Motor neuron (in vitro differentiated cells): Measurements from ENCODE around the gene CD69. TPM values are rescaled to one million over a fixed set of nuclear protein-coding genes. Genes with fewer than 3 reads are reported as not detected.
"Not testable (repeated sequence)": the region's sequence is repeated elsewhere in the genome, so short reads cannot be mapped to it uniquely, and the experiment has no call there.

Source experiments
- ATAC-seq, 8 experiments: fragments of 200-7000 bp; cut with Tn5 transposase; replicated peaks in 6 of 8; 2 replicates each; pipeline ENCODE4 v1.8.0; 2021; ENCODE audit warnings: mild to moderate bottlenecking in 8 of 8, moderate library complexity in 8 of 8
- H3K27ac ChIP-seq, 2 donors: fragments of 250-450 bp; sonication (Bioruptor Pico); 2 replicates each; pipeline ENCODE4 v1.9.0; 2021; ENCODE audit warnings: antibody characterized with exemption in 2 of 2, mild to moderate bottlenecking in 2 of 2, moderate library complexity in 1 of 2
- H3K4me1 ChIP-seq, 2 donors: fragments of 250-450 bp; sonication (Bioruptor Pico); replicated peaks in 1 of 2; 2 replicates each; pipeline ENCODE4 v1.6.1; 2021; ENCODE audit warnings: antibody characterized with exemption in 2 of 2, mild to moderate bottlenecking in 2 of 2, moderate library complexity in 1 of 2
- H3K4me3 ChIP-seq, 5 donors: fragments of 250-450 bp; sonication (Bioruptor Pico); 2 replicates each; pipeline ENCODE4 v1.9.0; 2021; ENCODE audit warnings: antibody characterized with exemption in 5 of 5, mild to moderate bottlenecking in 5 of 5, moderate library complexity in 4 of 5
- WGBS, 10 experiments: fragments of 450-650 bp; shearing (Covaris generic); methylation state at CpG; one replicate each; pipeline ENCODE4 v1.0.0; 2022; 5-methylcytosine and 5-hydroxymethylcytosine counted together
- in situ Hi-C, 9 experiments: fragments of 400-800 bp; cut with MboI; loops; one replicate each; pipeline ENCODE4 v1.15.0; 2021; ENCODE audit warnings: low sequenced_read_pairs in 9 of 9, low pct_unique_long_range_greater_than_20kb in 2 of 9; ENCODE audit not compliant: unreplicated experiment in 9 of 9
- total RNA-seq, 8 experiments: library from RNA; unstranded; fragments of 300-600 nt; gene quantifications; 2 replicates each; pipeline versions ENCODE4 v1.2.3 to v1.2.4, GENCODE V29; 2022

CD69 gene
- total RNA-seq, 8 experiments from 2014 or later, result 0.20 to 1.4 (median 0.86) TPM; not detected in 2

DNA sequence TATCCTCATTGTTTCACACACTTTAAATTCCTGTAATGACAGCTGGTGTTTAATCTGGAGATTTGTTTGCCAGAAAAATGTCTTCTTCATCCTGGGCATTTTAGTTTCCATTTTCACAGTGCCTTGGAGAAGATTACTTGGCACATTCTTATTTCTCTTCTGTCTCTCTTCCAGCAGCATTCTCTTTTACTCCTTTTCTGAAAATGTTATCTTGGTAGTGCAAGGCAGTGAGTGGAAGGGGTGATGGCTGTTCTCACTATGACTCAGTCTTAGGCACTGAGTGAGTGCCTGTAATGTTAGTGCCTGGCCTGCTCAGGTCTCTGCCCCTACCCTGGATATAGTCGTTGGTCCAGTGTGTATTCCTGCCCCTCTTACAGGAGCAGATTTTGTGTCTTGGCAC lies 40.9 kb downstream of the CD69 start:
- H3K4me3 ChIP-seq, result no peak overlapping the region
- in situ Hi-C loops, result loop anchor here in 2 of 9 experiments (25.0 kb wide), 1 partner anchor 382 kb away; no protein-coding TSS in a partner anchor
- no peaks in the 10 kb centered on the region for H3K4me1 ChIP-seq
- no peak for ATAC-seq
- no peak overlapping the region for H3K27ac ChIP-seq
- WGBS, 10 experiments, result 50 to 100% (median 83%) methylated on average over 1 of the region's 1 CpG; no CpG with 5 or more reads in 3 of the 10 experiments

DNA sequence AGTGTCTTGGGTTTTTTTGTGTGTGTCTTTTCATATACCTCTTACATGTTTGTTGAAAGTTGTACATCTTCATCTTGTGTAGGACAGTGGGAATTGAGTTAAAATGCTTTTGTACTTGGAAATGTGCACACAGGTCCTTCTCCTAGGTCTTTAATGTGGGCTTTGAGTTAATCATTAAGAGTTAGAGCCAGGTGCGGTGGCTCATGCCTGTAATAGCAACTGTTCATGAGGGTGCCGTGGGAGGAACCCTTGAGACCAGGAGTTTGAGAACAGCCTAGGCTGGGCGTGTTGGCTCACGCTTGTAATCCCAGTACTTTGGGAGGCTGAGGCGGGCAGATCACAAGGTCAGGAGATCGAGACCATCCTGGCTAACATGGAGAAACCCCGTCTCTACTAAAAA lies 41.7 kb downstream of the CD69 start:
- H3K4me1 ChIP-seq, result no peaks in the 10 kb centered on the region
- H3K4me3 ChIP-seq, result no peak overlapping the region
- in situ Hi-C loops, result loop anchor here in 2 of 9 experiments (25.0 kb wide), 1 partner anchor 382 kb away; no protein-coding TSS in a partner anchor
- 67 to 100% (median 86%) methylated on average over 1 to 5 of the region's 7 CpGs; no CpG with 5 or more reads in 4 of the 10 experiments for WGBS, 10 experiments
- ATAC-seq, result no peak
- no peak overlapping the region for H3K27ac ChIP-seq

DNA sequence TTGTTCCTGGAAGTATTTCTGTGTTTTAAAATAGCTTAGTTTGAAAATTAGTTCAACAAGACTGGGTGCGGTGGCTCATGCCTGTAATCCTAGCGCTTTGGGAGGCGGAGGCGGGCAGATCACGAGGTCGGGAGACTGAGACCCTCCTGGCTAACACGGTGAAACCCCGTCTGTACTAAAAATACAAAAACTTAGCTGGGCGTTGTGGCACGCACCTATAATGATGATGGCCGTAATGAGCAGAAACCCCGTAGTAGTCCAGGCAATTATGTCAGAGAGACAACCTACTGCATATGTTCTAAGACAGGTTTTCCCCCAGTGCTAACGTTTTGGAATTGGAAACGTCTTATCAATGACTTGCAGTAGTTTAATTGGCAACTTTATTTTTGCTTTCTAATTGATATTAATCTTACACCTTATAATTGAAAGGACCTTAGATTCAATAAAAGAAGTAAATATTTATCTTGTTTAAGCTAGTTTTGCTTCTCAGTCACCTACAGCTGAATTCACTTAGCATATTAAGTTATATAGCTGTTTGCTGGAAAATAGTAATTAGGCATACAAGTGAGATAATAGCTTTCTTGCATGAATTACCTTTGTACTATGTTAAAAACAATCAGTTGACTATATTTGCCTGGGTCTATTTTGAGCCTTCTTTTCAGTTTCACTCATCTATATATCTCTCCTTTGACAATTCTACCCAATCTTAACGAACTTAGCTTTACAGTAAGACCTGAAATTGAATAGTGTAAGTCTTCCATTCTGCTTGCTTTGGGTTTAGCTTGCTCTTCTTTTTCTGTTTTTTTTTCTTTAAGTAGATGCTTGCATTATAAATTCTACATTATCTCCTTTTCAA lies 43.4 kb downstream of the CD69 start:
- 39 to 94% (median 80%) methylated on average over 1 to 9 of the region's 15 CpGs for WGBS, 10 experiments
- Histone ChIP-seq H3K27ac (no peak overlapping the region), H3K4me3 (no peak overlapping the region), H3K4me1 (no peaks in the 10 kb centered on the region)
- in situ Hi-C loops, result loop anchor here in 2 of 9 experiments (25.0 kb wide), 1 partner anchor 380 kb away; no protein-coding TSS in a partner anchor
- no peak for ATAC-seq

DNA sequence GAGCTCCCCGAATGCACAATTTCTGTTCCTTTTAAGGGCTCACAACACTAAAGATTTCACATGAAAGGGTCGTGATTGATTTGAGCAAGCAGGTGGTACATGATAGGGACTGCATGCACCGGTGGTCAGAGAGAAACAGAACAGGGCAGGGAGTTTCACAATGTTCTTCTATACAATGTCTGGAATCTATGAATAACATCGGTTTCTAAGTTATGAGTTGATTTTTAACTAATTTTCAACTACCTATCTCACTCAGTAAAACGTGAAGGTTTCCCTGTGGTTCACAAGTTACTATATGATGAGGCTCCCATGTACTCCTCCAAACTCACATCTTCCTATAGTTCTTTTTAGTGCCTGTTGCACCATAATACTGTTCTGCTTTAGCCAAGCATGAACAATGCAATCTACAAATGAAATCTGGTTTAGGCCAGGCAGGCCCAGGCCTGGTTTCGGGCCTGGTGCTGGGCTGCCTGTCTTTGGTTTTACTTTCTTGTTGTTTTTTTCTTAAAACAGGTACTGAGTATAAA lies 47.6 kb downstream of the CD69 start:
- 23 to 100% (median 73%) methylated on average over 1 to 5 of the region's 6 CpGs; no CpG with 5 or more reads in 5 of the 10 experiments for WGBS, 10 experiments
- not testable (repeated sequence) for H3K4me3 ChIP-seq, H3K27ac ChIP-seq, H3K4me1 ChIP-seq, ATAC-seq
- in situ Hi-C loops, result loop anchor here in 2 of 9 experiments (25.0 kb wide), 1 partner anchor 376 kb away; no protein-coding TSS in a partner anchor

DNA sequence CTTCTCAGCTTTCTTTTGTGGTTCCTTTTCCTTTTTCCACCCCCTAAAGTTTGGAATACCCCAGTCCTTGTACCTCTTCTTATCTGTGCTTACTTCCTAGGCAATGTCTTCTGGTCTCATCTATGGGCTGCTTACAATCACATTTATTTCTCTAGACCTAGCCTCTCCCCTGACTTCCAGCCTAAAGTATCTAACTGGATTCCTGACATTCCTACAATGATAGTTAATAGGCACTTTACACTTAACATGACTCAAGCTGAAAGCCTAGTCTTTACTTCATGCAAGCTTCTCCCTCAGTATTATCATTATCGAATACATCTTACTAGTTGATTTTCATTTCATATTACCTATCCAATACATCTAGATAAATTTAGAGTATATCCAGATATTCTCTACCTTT lies 49.0 kb downstream of the CD69 start:
- no peak for ATAC-seq
- Histone ChIP-seq H3K27ac (no peak overlapping the region), H3K4me1 (no peaks in the 10 kb centered on the region), H3K4me3 (no peak overlapping the region)
- WGBS, 10 experiments, result 50 to 100% (median 100%) methylated on average over 1 of the region's 1 CpG
- in situ Hi-C loops, result loop anchor here in 2 of 9 experiments (25.0 kb wide), 1 partner anchor 374 kb away; no protein-coding TSS in a partner anchor

DNA sequence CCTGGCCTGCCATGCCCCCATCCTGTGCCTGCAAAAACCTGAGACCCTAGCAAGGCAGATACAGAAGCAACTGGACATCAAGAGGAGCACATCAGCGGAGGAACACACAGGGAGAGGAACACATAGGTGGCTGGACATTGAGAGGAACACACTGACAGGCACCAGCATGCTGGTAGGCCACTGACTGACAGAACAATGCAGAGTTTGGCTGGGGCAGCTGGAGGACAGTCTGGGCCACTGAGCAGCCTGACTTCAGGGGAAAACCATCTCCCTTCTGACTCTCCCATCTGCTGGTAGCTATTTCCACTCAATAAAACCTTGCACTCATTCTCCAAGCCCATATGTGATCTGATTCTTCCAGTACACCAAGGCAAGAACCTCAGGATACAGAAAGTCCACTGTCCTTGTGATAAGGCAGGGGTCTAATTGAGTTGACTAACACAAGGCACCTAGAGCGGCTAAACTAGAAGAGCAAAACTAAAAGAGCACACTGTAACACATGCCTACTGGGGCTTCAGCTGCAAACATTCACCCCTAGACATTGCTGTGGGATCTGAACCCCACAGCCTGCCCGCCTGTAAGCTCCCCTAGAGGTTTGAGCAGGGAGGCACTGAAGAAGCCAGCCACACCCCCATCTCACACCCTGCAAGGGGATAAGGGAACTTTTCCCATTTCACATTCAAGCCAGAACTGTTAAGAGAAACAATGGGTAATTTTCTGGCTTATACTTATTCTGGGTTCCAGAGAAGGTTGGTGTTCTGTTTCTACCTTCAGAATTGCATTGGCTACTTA lies 49.9 kb downstream of the CD69 start:
- no peak overlapping the region for H3K4me3 ChIP-seq
- in situ Hi-C loops, result loop anchor here in 2 of 9 experiments (25.0 kb wide), 1 partner anchor 373 kb away; no protein-coding TSS in a partner anchor
- no peak overlapping the region for H3K27ac ChIP-seq
- no peak for ATAC-seq
- 43 to 100% (median 60%) methylated on average over 1 to 2 of the region's 3 CpGs; no CpG with 5 or more reads in 7 of the 10 experiments for WGBS, 10 experiments
- no peaks in the 10 kb centered on the region for H3K4me1 ChIP-seq

DNA sequence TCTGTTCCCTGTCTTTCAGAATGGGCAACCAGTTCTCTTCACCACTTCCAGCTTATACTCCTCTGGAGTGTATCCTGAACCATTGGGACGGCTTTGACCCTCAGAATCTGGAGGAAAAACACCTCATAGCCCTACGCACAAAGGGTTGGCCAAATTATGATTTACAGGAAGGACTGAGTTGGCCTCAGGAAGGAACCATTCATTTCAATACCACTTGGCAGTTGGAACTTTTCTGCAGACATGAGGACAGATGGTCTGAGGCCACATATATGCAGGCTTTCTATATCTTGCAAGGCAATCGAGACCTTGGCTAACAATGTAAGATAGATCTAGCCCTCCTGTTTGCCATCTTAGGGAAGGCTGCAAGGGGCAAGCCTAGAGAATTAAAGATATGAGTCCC lies 51.8 kb downstream of the CD69 start:
- ATAC-seq, result no peak
- in situ Hi-C loops, result loop anchor here in 3 of 9 experiments (10.0 to 25.0 kb wide), 2 partner anchors 74 to 372 kb away; no protein-coding TSS in a partner anchor
- WGBS, 10 experiments, result 65 to 100% (median 98%) methylated on average over 1 to 2 of the region's 3 CpGs; no CpG with 5 or more reads in 2 of the 10 experiments
- H3K27ac ChIP-seq, result no peak overlapping the region
- H3K4me1 ChIP-seq, result no peaks in the 10 kb centered on the region
- no peak overlapping the region for H3K4me3 ChIP-seq

DNA sequence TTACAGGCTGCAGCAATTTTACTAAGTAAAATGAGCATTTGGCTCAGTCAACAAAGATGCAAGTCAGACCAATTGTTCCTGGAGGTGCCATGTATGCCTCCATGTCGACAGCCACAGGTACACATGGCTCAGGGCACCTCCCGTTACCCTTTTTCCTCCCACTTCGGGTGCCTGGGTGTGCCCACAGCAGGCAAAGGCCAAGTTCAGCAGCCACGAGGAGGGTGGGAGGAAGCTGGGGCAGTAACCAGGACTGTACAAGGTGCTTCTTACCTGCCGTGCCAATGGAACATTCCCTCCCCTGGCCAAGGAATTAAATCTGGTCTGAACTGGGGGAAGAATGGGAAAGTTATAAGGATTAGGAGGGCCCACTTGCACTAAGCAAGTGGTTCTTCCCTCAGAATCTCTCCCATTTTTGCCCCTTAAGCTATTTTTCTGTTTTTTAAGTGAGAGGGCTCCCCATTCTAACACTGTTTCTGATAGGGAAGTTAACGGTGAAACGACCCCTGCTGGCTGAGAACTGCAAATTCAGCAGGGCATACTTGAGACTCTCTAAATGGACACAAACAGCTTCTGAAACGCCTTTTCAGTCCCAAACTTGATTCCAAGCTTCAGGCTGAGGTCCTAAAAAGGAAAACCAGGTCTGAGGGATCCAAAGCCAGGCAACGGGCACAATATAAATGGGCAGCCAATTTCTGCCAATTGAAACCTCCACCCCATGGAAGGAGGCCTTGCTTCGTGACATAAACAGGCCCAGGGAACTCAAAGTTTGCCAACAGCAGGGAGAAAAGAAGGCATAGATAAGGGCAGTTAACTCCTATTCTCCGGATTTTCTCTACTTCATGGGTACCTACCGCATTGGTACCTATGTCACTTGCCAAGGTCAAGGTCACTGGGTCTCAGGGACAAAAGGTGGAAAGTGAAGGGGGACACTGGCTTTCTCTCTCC lies 52.6 kb downstream of the CD69 start:
- Histone ChIP-seq H3K27ac (no peak overlapping the region), H3K4me3 (no peak overlapping the region), H3K4me1 (no peaks in the 10 kb centered on the region)
- peak in 5 of 8 experiments; percentile 39 to 78 (median 74) for ATAC-seq
- 14 to 70% (median 44%) methylated on average over 1 to 8 of the region's 12 CpGs; no CpG with 5 or more reads in 1 of the 10 experiments for WGBS, 10 experiments
- in situ Hi-C loops, result loop anchor here in 3 of 9 experiments (10.0 to 25.0 kb wide), 2 partner anchors 73 to 371 kb away; no protein-coding TSS in a partner anchor

DNA sequence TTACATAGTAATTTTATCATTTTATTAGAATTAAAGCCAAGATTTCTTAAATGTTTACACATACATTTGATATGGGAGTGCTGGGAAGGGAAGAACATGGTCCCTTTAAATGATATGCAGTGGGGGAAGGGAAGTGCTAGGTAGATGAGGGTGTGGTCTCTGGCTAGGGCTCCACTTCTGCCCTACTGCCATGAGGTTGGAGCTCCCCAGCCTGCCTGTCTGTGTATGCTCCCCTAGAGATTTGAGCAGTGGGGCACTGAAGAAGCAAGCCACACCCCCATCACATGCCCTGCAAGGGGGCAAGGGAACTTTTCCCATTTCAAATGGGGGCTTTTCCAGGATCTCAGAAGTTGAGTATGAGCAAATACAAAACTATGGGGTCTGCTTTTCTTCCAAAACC lies 53.3 kb downstream of the CD69 start:
- H3K4me1 ChIP-seq, result no peaks in the 10 kb centered on the region
- H3K4me3 ChIP-seq, result no peak overlapping the region
- in situ Hi-C loops, result loop anchor here in 3 of 9 experiments (10.0 to 25.0 kb wide), 2 partner anchors 73 to 370 kb away; no protein-coding TSS in a partner anchor
- ATAC-seq, result no peak
- no peak overlapping the region for H3K27ac ChIP-seq

DNA sequence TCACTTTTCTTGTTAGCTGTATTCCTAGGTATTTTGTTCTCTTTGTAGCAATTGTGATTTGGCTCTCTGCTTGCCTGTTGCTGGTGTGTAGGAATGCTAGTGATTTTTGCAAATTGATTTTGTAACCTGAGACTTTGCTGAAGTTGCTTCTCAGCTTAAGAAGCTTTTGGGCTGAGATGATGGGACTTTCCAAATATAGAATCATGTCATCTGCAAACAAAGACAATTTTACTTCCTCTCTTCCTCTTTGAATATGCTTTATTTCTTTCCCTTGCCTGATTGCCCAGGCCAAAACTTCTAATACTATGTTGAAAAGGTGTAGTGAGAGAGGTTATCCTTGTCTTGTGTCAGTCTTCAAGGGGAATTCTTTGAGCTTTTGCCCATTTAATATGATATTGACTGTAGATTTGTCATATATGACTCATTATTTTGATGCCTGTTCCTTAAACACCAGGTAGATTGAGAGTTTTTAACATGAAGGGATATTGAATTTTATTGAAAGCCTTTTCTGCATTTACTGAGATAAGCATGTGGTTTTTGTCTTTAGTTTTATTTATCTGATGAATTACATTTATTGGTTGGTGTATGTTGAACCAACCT lies 54.5 kb downstream of the CD69 start:
- H3K4me1 ChIP-seq, result no peaks in the 10 kb centered on the region
- H3K27ac ChIP-seq, result no peak overlapping the region
- no peak for ATAC-seq
- in situ Hi-C loops, result loop anchor here in 3 of 9 experiments (10.0 to 25.0 kb wide), 2 partner anchors 71 to 369 kb away; no protein-coding TSS in a partner anchor
- H3K4me3 ChIP-seq, result no peak overlapping the region

DNA sequence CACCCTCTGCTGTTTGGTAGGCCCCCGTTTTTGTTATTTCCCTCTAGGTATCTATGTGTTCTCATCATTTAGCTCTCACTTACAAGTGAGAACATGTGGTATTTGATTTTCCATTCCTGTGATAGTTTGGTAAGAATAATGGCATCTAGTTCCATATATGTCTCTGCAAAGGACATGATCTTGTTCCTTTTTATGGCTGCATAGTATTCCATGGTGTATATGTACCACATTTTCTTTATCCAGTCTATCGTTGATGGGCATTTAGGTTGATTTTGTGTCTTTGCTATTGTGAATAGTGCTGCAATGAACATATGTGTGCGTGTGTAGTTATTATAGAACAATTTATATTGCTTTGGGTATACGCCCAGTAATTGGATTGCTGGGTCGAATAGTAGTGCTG lies 56.1 kb downstream of the CD69 start:
- in situ Hi-C loops, result loop anchor here in 3 of 9 experiments (10.0 to 25.0 kb wide), 2 partner anchors 70 to 367 kb away; no protein-coding TSS in a partner anchor
- not testable (repeated sequence) for ATAC-seq, H3K27ac ChIP-seq, H3K4me1 ChIP-seq, H3K4me3 ChIP-seq
- 0 to 100% (median 82%) methylated on average over 1 to 5 of the region's 5 CpGs for WGBS, 10 experiments
